ENCODE data around the gene ATP2B1. TPM values are rescaled to one million over a fixed set of nuclear protein-coding genes. Genes with fewer than 3 reads are reported as not detected.

The ATP2B1 gene
- total RNA-seq, 1 experiment from 2014 or later: 48.5 TPM

DNA sequence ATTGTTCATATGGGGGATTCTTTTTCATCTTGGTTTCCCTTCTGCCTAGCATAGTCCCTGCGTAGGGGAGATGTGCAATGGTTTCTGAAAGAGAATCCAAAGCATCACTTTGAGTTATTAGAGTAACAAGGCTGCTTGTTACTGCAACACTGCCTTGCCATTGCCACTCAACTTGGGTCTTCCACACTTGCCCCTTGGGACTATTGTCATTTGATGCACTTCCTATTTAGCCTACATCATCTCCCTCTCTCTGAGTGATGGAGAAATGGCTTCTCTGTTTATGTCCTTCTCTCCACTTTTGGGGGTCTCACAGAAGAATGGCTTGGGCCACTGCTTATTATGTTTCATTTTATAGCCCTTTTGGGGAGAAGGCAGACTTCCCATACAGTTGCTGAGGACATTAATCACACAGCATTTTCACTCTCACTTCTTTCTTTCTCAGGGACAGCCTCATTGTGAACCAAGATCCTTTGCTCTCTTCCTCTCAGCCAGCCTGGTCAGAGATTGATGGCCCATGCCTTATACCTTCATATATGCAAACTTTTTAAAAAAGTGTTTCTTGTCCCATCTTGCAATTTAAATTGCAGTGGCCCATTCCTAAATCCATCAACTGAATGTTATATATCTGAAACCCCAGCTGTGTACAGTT is 131.9 kb downstream of the ATP2B1 start:
- Histone ChIP-seq H3F3A (ENCODE audit: low read length, unreplicated experiment) (no peaks in the 10 kb centered on the region), H3K4me3 (ENCODE audit: low read length) (no peak overlapping the region), H4K20me1 (ENCODE audit: low read length) (no peaks in the 10 kb centered on the region), H3K27ac (ENCODE audit: low read length) (no peak overlapping the region), H3K4me2 (ENCODE audit: low read length) (no peak overlapping the region), H3K4me1 (ENCODE audit: insufficient read depth, low read length) (no peaks in the 10 kb centered on the region), H3K9me2 (replicated peaks; ENCODE audit: low read length) (no peaks in the 10 kb centered on the region), H3K79me2 (ENCODE audit: low read length) (no peaks in the 10 kb centered on the region), H3K36me3 (ENCODE audit: low read depth, low read length) (no peaks in the 10 kb centered on the region), H2AFZ (ENCODE audit: low read length) (no peak overlapping the region), H3K9me3 (ENCODE audit: low read length) (no peaks in the 10 kb centered on the region), H3K9ac (ENCODE audit: low read length) (no peak overlapping the region), H3K27me3 (ENCODE audit: low read length) (no peaks in the 10 kb centered on the region)
- intact Hi-C loops (cut with micrococcal nuclease): no loop called here
- ATAC-seq (no peak), DNase-seq (no peak)
- BruUV-seq (replicated peaks): no TSS peak
- TF ChIP-seq EZH2 (IDR thresholded peaks at IDR 0.05; ENCODE audit: low read length, unreplicated experiment): no peak
- no peak for TF ChIP-seq EZH2phosphoT487 (IDR thresholded peaks at IDR 0.05; ENCODE audit: borderline replicate concordance, low read length)
- TF ChIP-seq, protein P1, sequence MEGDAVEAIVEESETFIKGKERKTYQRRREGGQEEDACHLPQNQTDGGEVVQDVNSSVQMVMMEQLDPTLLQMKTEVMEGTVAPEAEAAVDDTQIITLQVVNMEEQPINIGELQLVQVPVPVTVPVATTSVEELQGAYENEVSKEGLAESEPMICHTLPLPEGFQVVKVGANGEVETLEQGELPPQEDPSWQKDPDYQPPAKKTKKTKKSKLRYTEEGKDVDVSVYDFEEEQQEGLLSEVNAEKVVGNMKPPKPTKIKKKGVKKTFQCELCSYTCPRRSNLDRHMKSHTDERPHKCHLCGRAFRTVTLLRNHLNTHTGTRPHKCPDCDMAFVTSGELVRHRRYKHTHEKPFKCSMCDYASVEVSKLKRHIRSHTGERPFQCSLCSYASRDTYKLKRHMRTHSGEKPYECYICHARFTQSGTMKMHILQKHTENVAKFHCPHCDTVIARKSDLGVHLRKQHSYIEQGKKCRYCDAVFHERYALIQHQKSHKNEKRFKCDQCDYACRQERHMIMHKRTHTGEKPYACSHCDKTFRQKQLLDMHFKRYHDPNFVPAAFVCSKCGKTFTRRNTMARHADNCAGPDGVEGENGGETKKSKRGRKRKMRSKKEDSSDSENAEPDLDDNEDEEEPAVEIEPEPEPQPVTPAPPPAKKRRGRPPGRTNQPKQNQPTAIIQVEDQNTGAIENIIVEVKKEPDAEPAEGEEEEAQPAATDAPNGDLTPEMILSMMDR (conservative IDR thresholded peaks at IDR 0.05; ENCODE audit: low read depth, low read length): no peak
- CTCF ChIA-PET: no interaction called here
- POLR2A ChIA-PET (ENCODE audit: unreplicated experiment): no interaction called here

DNA sequence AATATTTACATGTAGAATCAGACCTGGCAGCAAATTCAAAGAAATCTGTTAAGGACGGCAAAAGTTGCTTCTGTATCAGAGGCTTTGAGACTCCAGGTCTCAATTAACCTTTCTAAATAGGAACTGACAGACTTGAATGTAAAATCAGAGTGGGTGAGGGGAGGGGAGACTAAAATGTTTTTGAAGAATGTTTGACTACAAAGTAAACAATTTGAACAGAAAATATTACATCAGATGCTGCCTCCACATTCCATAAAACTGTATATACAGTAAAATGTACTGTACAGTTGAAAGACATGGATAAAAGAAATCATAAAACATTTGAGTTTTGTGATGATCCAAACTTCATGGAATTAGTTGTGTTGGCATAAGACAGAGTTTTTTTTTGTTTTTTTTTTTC is 133.3 kb downstream of the ATP2B1 start:
- Histone ChIP-seq H3K36me3 (ENCODE audit: low read depth, low read length) (no peaks in the 10 kb centered on the region), H3K79me2 (ENCODE audit: low read length) (no peaks in the 10 kb centered on the region), H3F3A (ENCODE audit: low read length, unreplicated experiment) (no peaks in the 10 kb centered on the region), H3K9me2 (replicated peaks; ENCODE audit: low read length) (no peaks in the 10 kb centered on the region), H3K9ac (ENCODE audit: low read length) (no peak overlapping the region), H3K4me2 (ENCODE audit: low read length) (no peak overlapping the region), H3K9me3 (ENCODE audit: low read length) (no peaks in the 10 kb centered on the region), H3K4me1 (ENCODE audit: insufficient read depth, low read length) (no peaks in the 10 kb centered on the region), H3K27ac (ENCODE audit: low read length) (no peak overlapping the region), H2AFZ (ENCODE audit: low read length) (no peak overlapping the region), H3K27me3 (ENCODE audit: low read length) (no peaks in the 10 kb centered on the region), H3K4me3 (ENCODE audit: low read length) (no peak overlapping the region), H4K20me1 (ENCODE audit: low read length) (no peaks in the 10 kb centered on the region)
- POLR2A ChIA-PET (ENCODE audit: unreplicated experiment): no interaction called here
- no TSS peak for BruUV-seq (replicated peaks)
- intact Hi-C loops (cut with micrococcal nuclease): no loop called here
- CTCF ChIA-PET: no interaction called here
- TF ChIP-seq EZH2 (IDR thresholded peaks at IDR 0.05; ENCODE audit: low read length, unreplicated experiment) (no peak), EZH2phosphoT487 (IDR thresholded peaks at IDR 0.05; ENCODE audit: borderline replicate concordance, low read length) (no peak)
- TF ChIP-seq, protein P1 (conservative IDR thresholded peaks at IDR 0.05; ENCODE audit: low read depth, low read length): no peak
- no peak for ATAC-seq
- no peak for DNase-seq

DNA sequence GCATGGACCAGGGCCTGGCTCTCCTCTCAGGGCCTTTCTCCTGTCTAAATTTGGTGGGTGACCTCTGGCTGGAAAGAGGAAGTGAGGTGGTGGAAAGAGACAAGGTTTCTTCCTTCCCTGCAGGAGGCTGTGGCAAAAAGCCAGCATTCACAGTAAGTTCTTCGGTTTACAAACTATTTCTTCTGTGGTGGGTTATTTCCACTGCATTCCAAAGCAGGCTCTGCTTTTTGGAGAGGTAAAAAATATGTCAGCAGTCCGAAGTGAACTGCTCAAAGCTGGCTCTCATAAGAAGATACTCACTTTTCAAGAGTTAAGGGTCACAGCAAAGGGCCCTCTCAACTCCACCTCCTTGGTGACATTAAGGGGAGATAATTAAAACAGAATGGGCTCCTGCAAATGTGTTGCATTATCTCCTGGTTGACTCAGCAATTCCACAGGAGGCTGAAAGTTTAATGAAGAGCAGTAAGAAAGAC is 133.9 kb downstream of the ATP2B1 start:
- H3K9me3 ChIP-seq (ENCODE audit: low read length): no peaks in the 10 kb centered on the region
- no peak overlapping the region for H2AFZ ChIP-seq (ENCODE audit: low read length)
- no peaks in the 10 kb centered on the region for H3F3A ChIP-seq (ENCODE audit: low read length, unreplicated experiment)
- no peaks in the 10 kb centered on the region for H3K27me3 ChIP-seq (ENCODE audit: low read length)
- no peaks in the 10 kb centered on the region for H3K79me2 ChIP-seq (ENCODE audit: low read length)
- no peak for DNase-seq
- ChIA-PET CTCF (no interaction called here), POLR2A (ENCODE audit: unreplicated experiment) (no interaction called here)
- TF ChIP-seq, protein P1 (conservative IDR thresholded peaks at IDR 0.05; ENCODE audit: low read depth, low read length): no peak
- no peak for TF ChIP-seq EZH2 (IDR thresholded peaks at IDR 0.05; ENCODE audit: low read length, unreplicated experiment)
- TF ChIP-seq EZH2phosphoT487 (IDR thresholded peaks at IDR 0.05; ENCODE audit: borderline replicate concordance, low read length): no peak
- no peaks in the 10 kb centered on the region for H3K4me1 ChIP-seq (ENCODE audit: insufficient read depth, low read length)
- H3K27ac ChIP-seq (ENCODE audit: low read length): no peak overlapping the region
- ATAC-seq: no peak
- no TSS peak for BruUV-seq (replicated peaks)
- H3K4me2 ChIP-seq (ENCODE audit: low read length): no peak overlapping the region
- intact Hi-C loops (cut with micrococcal nuclease): no loop called here
- H3K9me2 ChIP-seq (replicated peaks; ENCODE audit: low read length): no peaks in the 10 kb centered on the region
- H3K9ac ChIP-seq (ENCODE audit: low read length): no peak overlapping the region
- no peak overlapping the region for H3K4me3 ChIP-seq (ENCODE audit: low read length)
- no peaks in the 10 kb centered on the region for H3K36me3 ChIP-seq (ENCODE audit: low read depth, low read length)
- no peaks in the 10 kb centered on the region for H4K20me1 ChIP-seq (ENCODE audit: low read length)
